Inflammatory macrophage treated with lipopolysaccharide for 4 hours (primary cell): ENCODE measurements around the gene TEP1.

Source experiments
- DNase-seq: peaks from one replicate; pipeline ENCODE4 v3.0.0-alpha.2; 2020

TEP1 gene

DNA sequence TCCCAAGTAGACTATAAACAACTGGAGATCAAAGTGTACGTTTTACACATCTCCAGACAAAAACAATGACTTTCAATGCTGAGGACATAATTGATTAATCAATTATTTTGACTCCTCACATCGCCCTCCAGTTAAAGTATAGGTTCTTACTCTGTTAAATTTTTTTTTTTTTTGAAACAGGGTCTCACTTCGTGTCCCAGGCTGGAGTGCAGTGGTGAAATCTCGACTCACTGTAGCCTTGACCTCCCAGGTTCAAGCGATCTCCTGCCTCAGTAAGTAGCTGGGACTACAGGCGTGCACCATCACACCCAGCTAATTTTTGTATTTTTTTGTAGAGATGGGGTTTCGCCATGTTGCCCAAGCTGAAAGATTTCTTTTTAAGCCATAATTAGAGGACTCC is 79.3 kb downstream of the TEP1 start:
- DNase-seq = no peak

DNA sequence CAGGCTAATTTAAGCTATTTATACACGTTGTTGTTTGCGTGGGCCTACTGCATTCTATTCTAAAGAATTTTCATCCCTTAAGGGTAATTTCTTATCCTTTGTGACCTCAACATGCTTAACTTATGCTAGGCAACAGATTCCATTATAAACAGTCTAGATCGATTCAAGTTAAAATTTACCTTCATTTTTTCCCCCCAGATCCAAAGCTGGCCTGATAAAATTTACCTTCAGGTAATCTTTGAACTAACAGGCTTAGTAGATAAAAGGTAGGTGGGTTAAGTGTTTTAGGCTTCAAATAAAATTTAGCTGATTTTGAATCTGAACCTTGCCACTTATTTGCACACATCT is 79.8 kb downstream of the TEP1 start:
- no peak for DNase-seq

DNA sequence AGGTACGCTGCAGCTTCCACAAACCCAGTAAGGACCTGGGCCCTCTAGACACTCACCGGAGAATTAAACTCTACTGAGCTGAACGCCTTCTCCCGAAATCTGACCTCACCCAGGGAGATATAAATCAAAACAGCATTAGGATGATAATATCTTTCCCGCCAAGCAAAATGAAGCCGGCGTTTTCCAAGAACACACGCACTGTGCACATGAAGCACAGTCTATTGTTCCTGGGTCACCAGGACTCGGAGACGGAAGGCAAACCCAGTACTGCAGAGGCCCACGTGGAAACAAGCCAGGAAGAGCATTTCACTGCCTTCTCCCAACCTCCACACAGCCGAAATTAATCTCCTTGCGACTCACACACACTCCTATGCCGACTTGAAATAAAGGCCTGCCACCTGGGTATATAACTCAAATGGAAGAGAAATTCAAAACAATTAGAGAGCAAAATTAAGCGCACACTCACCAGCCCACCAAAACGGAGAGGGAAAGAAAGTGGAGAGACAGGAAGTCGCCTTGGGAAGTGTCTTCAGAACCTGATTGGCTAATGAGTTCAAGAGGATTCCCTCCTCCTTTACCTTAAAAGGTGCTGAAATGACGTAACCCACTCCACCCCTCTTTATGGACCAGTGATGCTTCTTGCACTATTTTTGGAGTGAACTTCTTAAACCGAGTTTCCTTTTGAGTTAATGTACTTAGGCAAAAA is 80.4 kb downstream of the TEP1 start, which contains the start of gene CCNB1IP1:
TSS of gene CCNB1IP1 (minus strand) at position 492 of the 706 bp plus-strand sequence. CDS start 16,756 bp downstream, outside the sequence.
- peak; percentile 75 for DNase-seq

DNA sequence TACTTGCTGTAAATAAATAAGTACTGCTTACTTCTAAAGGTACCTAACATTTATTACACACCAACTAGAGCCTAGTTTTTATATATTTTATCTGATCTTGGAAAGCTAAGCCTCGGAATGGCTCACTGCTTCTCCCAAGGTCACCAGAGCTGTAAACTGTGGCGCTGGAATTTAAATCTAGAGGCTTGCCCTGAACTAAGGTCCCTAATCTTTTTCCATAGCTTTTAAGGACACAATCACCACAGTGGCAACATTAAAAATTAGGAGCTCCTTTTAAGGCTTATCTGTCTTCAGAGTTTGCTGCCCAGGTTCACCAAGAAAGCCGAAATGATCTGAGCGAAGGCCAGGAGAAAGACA is 80.9 kb downstream of the TEP1 start:
- DNase-seq = no peak

DNA sequence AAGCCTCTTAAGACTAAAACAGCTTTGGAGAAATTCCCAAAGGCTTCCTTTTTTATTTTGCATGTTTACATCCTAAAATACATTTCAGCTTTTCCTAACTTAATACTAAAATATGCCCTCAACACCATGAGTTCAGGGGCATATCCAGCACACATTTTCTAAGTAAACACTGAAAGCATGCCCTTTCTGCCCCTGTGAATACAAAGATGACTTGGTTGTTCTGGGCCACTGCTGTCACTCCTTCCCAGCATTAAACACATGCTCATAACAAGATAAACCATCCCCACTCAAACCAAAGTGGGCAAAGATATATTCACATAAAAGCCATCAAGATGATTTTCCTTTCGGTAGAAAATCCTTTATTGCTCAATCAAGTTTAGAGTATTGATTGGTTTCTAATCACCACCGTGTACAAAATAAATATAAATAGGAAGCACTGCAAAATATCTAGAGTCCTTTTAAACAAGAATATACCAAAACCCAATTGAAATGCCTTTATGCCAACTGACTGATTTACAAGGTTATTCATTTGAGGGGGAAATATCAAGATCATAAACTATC is 82.2 kb downstream of the TEP1 start:
- no peak for DNase-seq

DNA sequence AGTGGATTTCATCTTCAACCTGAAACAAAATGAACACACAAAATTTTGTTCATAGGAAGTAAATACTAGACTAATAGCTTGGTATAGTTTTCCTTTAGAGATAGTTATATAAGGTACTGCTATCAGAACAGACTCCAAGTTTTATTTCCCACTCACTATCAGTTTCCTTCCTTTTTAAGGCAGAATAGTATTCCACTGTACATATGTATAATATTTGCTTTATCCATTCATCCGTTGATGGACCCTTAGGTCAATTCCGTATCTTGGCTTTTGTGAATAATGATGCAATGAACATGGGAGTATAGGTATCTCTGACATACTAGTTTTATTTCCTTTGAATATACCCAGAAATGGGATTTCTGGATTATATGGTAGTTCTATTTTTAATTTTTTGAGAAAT is 83.9 kb downstream of the TEP1 start:
- DNase-seq = no peak

DNA sequence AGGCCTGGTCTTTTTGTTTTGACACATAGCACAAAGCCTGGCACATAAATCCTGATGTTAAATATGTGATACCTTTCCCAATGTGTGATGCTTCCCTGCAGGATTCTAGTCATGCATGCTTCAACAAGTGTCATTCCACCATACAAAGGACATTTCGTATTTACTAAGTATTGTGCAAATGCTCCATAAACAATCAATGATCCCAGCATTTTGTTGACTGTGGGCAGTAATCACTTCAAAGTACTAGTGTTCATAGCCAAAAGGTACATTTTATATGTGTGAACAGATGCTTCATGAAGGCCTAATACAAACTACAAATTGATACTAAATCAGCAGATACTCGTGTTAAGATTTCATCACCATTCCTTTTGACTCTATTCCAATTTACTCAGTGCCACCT is 84.6 kb downstream of the TEP1 start:
- no peak for DNase-seq

DNA sequence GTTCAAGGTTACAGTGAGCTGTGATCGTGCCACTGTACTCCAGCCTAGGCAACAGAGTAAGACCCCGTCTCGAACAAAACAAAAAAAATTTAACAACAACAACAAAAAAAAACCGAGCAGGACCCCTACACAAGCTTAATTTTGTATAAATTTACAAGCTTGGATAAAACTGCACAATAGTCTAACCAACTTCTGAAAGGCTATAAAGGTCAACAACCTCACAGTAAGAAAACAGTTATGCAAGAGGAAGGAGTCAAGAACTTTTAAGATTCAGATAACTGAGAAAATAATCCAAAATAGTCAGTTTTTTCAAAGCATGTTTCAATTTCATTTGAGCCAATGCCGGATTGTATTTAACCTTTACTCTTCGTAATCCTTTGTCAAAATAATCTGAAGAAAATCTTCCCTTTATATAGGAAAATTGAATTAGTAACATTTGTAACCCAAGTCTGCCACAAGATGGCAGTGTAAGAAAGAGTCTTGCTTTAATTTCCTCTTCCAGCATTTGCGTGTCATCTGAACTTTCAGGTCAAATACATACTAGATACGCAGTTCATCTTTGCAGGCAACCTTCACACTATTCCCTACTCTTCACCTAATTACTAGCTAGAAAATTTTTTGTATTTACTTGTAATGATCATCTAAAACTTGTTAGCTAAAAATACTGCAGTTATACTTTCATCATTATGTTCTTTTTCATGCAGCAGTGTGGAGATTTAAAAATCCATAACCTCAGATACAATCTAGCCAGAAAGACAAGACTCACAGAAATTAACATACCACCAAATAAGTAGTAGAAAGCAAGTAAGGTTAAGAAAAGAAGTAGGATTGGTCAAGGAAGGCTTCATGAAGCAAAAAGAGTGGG is 86.1 kb downstream of the TEP1 start:
- DNase-seq = peak; percentile 68

DNA sequence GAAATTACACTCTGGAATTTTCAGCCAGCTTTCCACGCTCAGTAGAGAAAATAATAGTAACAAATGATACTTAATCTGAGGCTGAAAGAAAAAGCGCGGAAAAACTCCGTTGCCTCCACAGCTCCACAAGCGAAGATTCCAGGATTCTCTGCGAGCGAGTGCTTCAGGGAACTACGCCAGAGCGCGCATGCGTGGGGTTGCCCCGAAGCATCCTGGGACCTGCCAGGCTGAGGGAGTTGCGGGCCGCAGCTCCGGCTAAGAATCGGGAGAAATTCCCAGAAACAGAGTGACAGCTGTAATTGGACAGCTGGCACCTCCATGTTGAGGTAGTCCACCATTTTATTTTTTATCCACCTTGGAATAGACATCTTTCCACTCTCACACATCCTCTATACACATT is 95.6 kb downstream of the TEP1 start:
- DNase-seq = no peak
